Body of pancreas (tissue), 4 donors: ENCODE results near the gene LCE1B. TPM values are rescaled to one million over a fixed set of nuclear protein-coding genes. Genes with fewer than 3 reads are reported as not detected.

Source experiments
- ATAC-seq: fragments of 150-250 bp; one replicate; pipeline ENCODE4 v1.9.1; 2016
- DNase-seq, 4 donors: peaks; one replicate each; pipeline ENCODE4 v3.0.0-alpha.2; 2019
- H3K27ac ChIP-seq, 4 donors: fragments of 200-600 bp; sonication (generic); 1 replicate in 3 of 4; 2 replicates in 1 of 4; pipeline versions ENCODE4 v1.5.1 to v1.6.1; 2016 to 2019; ENCODE audit warnings: mild to moderate bottlenecking in 1 of 4, mixed read lengths in 1 of 4, moderate library complexity in 1 of 4
- H3K27me3 ChIP-seq, 2 donors: fragments of 200-600 bp; sonication (generic); one replicate each; pipeline ENCODE4 v1.6.0; 2016; ENCODE audit warnings: mild to moderate bottlenecking in 1 of 2
- H3K36me3 ChIP-seq, 2 donors: fragments of 200-600 bp; sonication (generic); replicated peaks in 1 of 2; 2 replicates each; pipeline ENCODE4 v1.5.1; 2016; ENCODE audit warnings: low read depth in 2 of 2; ENCODE audit not compliant: insufficient read depth in 1 of 2
- H3K4me1 ChIP-seq: fragments of 200-600 bp; sonication (generic); one replicate; pipeline ENCODE4 v1.6.0; 2016
- H3K4me3 ChIP-seq, 2 donors: fragments of 200-600 bp; sonication (generic); 1 replicate in 1 of 2; 2 replicates in 1 of 2; pipeline ENCODE4 v1.5.1; 2016 to 2019
- H3K9me3 ChIP-seq, 3 donors: fragments of 200-600 bp; sonication (generic); 1 replicate in 2 of 3; 2 replicates in 1 of 3; pipeline ENCODE4 v1.5.1; 2016
- CTCF ChIP-seq, 7 experiments: fragments of 450-650 bp in 4 of 7; fragments of 200-600 bp in 3 of 7; sonication (generic) in 3 of 7; IDR thresholded peaks; one replicate each; pipeline ENCODE4 v1.5.1; 2016 to 2019; ENCODE audit warnings: antibody characterized with exemption in 7 of 7
- POLR2A ChIP-seq, 3 donors: fragments of 450-650 bp; IDR thresholded peaks; one replicate each; pipeline ENCODE4 v1.6.1; 2016; ENCODE audit warnings: antibody characterized with exemption in 3 of 3, mild to moderate bottlenecking in 2 of 3
- WGBS, 2 donors: methylation state at CpG; one replicate each; pipeline ENCODE4 v1.1.5; 2017; 5-methylcytosine and 5-hydroxymethylcytosine counted together
- intact Hi-C: fragments of 100-400 bp; cut with DNase I; formaldehyde crosslinking; loops from one replicate; pipeline ENCODE4 v1.15.1; 2023
- total RNA-seq, 2 donors: library from RNA; depleted of rRNA; stranded (reverse); fragments of >200 nt; gene quantifications; one replicate each; pipeline ENCODE4 v1.1.0, GENCODE V29; 2016

LCE1B gene
- total RNA-seq: not detected

GRCh38 chr1:152811671-152812070 lies at the start of gene LCE1B:
Gene LCE1B, plus strand, starts transcription at chr1:152811971. Its CDS starts 476 bp downstream, at chr1:152812447.
- no peak within 1 kb of the TSS for H3K4me3 ChIP-seq
- no peaks in the 10 kb centered on the region for H3K27me3 ChIP-seq
- TF ChIP-seq POLR2A (IDR thresholded peaks at IDR 0.05): no peak
- DNase-seq (no peak), ATAC-seq (no peak)
- H3K27ac ChIP-seq: no peak within 1 kb of the TSS
- H3K4me1 ChIP-seq: no peaks in the 10 kb centered on the region
- H3K36me3 ChIP-seq: no peaks in the 10 kb centered on the region
- intact Hi-C loops: no loop called here
- no peaks in the 10 kb centered on the region for H3K9me3 ChIP-seq
- 56 to 81% methylated on average over 2 of the region's 2 CpGs for WGBS, 2 donors

GRCh38 chr1:152768847-152769533 lies 42.8 kb upstream of the LCE1B start:
- intact Hi-C loops: no loop called here
- no peak for DNase-seq
- Histone ChIP-seq H3K27me3 (no peaks in the 10 kb centered on the region), H3K9me3 (no peaks in the 10 kb centered on the region), H3K27ac (no peak overlapping the region), H3K4me1 (no peaks in the 10 kb centered on the region), H3K36me3 (no peaks in the 10 kb centered on the region), H3K4me3 (no peak overlapping the region)
- ATAC-seq: no peak
- WGBS, 2 donors: 39 to 43% methylated on average over 8 of the region's 8 CpGs
- TF ChIP-seq POLR2A (IDR thresholded peaks at IDR 0.05): no peak
- TF ChIP-seq CTCF (IDR thresholded peaks at IDR 0.05): no peak

GRCh38 chr1:152770411-152770810 lies 41.4 kb upstream of the LCE1B start:
- intact Hi-C loops: no loop called here
- no peak for DNase-seq
- Histone ChIP-seq H3K9me3 (no peaks in the 10 kb centered on the region), H3K4me1 (no peaks in the 10 kb centered on the region), H3K27me3 (no peaks in the 10 kb centered on the region), H3K27ac (no peak overlapping the region), H3K36me3 (no peaks in the 10 kb centered on the region), H3K4me3 (no peak overlapping the region)
- no peak for ATAC-seq
- WGBS, 2 donors: 53% methylated on average over 1 of the region's 1 CpG
- TF ChIP-seq CTCF (IDR thresholded peaks at IDR 0.05) (no peak), POLR2A (IDR thresholded peaks at IDR 0.05) (no peak)

GRCh38 chr1:152774875-152775274 lies 36.9 kb upstream of the LCE1B start, which contains the start of gene LCE1F:
Gene LCE1F, plus strand, starts transcription at chr1:152775140. Its CDS starts 1,232 bp downstream, at chr1:152776372.
- Histone ChIP-seq H3K4me1 (no peaks in the 10 kb centered on the region), H3K4me3 (no peak within 1 kb of the TSS), H3K9me3 (no peaks in the 10 kb centered on the region), H3K27ac (no peak within 1 kb of the TSS), H3K27me3 (no peaks in the 10 kb centered on the region), H3K36me3 (no peaks in the 10 kb centered on the region)
- ATAC-seq (no peak), DNase-seq (no peak)
- no peak for TF ChIP-seq CTCF (IDR thresholded peaks at IDR 0.05)
- TF ChIP-seq POLR2A (IDR thresholded peaks at IDR 0.05): no peak
- intact Hi-C loops: no loop called here
- WGBS, 2 donors: 60 to 72% methylated on average over 4 to 6 of the region's 6 CpGs

GRCh38 chr1:152776361-152776760 lies 35.4 kb upstream of the LCE1B start:
- TF ChIP-seq CTCF (IDR thresholded peaks at IDR 0.05): no peak
- H3K27me3 ChIP-seq: no peaks in the 10 kb centered on the region
- H3K9me3 ChIP-seq: no peaks in the 10 kb centered on the region
- H3K27ac ChIP-seq: no peak overlapping the region
- WGBS, 2 donors: 67 to 70% methylated on average over 6 to 11 of the region's 11 CpGs
- intact Hi-C loops: no loop called here
- ATAC-seq (no peak), DNase-seq (no peak)
- H3K4me3 ChIP-seq: no peak overlapping the region
- no peaks in the 10 kb centered on the region for H3K4me1 ChIP-seq
- no peaks in the 10 kb centered on the region for H3K36me3 ChIP-seq
